Activated CD4-positive, alpha-beta T cell treated with anti-CD3 and anti-CD28 coated beads, Interleukin-2, amount 10 ng/mL, durations not matched to agents 7 days and 5 days (primary cell): Measurements from ENCODE around the gene FKBP1B. TPM values are rescaled to one million over a fixed set of nuclear protein-coding genes. Genes with fewer than 3 reads are reported as not detected.

Experiments
- total RNA-seq, 2 experiments: library from RNA; stranded (reverse); gene quantifications; one replicate each; pipeline ENCODE4 v1.2.3, GENCODE V29; 2021

The FKBP1B gene
- total RNA-seq, 2 experiments from 2014 or later: 1.0 to 1.9 TPM

Other genes starting within 250 kb of the FKBP1B start
- gene ATAD2B, start 122.6 kb upstream of the FKBP1B start, total RNA-seq: 10 to 100 TPM; 24.7 to 25.6 TPM
- gene UBXN2A, start 109.3 kb upstream of the FKBP1B start, total RNA-seq: 10 to 100 TPM in 1 of 2 experiments, 1 to 10 TPM in 1; 9.6 to 11.9 TPM
- gene MFSD2B, start 39.7 kb upstream of the FKBP1B start, total RNA-seq: not detected
- 10 to 100 TPM; 16.3 to 21.8 TPM for gene WDCP, start 2.4 kb upstream of the FKBP1B start, total RNA-seq
- gene SF3B6, start 26.6 kb downstream of the FKBP1B start, total RNA-seq: 10 to 100 TPM; 82.3 to 88.5 TPM
- 1 to 10 TPM; 2.5 to 2.7 TPM for gene TP53I3, start 35.1 kb downstream of the FKBP1B start, total RNA-seq
- not detected for gene PFN4, start 73.6 kb downstream of the FKBP1B start, total RNA-seq
- gene FAM228B, start 73.7 kb downstream of the FKBP1B start, total RNA-seq: 1 to 10 TPM; 7.9 to 8.7 TPM
- under 1 TPM in 1 of 2 experiments, not detected in 1; 0.23 TPM for gene FAM228A, start 125.3 kb downstream of the FKBP1B start, total RNA-seq